Activated naive CD4-positive, alpha-beta T cell treated with Interleukin-2 at 50 U/mL for 16 hours (primary cell): Measurements from ENCODE around the gene MMP24.
"Not testable (repeated sequence)": the region's sequence is repeated elsewhere in the genome, so short reads cannot be mapped to it uniquely, and the experiment has no call there.

Experiments
- DNase-seq: peaks from one replicate; pipeline ENCODE4 v3.0.0-alpha.2; 2020

MMP24 gene

DNA sequence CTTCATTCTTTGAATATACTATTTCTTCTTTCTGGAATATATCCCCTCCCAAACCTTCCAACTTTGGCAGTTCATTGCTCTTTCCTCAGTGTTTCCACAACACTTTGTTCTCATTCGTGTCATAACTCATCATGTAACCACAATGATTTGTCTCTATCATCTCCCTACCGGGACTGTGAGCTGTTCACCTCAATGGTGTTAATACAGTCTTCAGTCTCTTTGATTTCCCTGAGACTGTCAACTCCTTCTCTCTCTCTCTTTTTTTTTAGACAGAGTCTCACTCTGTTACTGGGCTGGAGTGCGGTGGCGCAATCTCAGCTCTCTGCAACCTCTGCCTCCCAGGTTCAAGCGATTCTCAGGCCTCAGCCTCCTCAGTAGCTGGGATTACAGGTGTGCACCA is 2.5 kb upstream of the MMP24 start:
- DNase-seq: no peak

DNA sequence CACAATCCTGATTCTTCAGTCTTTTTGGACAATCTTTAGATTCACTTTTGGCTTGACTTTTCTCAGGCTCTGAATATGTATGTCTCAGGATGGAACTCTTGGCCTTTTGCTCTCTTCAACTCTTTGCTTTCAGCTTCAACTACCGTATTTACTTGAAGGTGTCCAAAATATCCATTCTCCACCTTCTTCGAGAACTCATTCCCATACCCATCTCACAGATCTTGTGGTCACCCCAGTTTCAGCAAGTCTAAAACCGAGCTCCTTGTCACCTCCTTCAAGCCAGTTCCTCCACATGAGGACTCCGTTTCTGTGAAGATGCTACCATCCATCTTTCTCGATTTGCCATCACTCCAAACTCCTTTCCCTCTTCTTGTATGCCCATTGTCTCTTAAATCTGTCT is 2.0 kb upstream of the MMP24 start:
- no peak for DNase-seq

DNA sequence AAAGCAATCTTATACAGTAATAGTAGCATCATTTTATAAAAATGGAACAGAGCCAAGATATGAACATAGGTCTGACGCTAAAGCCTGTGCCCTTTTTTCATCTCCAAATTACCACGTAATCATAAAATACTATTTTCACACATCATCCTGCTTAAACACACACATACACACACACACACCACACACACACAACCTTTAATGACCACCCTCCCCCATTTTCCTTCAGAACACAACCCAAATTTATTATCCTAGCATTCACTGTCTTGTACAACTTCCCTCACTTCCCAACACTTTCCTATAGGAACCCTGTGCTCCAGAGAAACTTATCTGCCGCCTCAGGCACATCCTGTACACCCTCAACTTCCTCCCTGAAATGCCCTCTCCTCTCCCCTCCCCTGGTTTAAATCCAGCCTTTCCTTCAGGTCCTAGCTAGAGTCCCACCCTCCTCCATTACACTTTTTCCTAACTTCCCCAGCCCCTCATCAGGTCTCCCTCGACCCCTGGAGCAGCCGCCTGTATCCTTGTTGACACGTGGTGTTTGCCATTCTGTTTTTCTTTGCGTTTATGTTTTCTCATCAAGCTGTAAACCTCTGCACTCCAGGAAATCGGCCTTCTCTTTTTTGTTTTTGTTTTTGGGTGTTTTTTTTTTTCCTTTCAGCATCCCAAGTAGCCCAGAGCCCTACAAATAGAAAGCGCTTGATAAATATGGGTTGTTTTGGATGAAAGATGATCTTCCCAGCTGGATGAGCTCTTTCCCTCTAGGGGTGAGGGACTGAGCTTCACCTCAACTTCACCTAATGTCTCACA is 968 bp upstream of the MMP24 start:
- no peak for DNase-seq

DNA sequence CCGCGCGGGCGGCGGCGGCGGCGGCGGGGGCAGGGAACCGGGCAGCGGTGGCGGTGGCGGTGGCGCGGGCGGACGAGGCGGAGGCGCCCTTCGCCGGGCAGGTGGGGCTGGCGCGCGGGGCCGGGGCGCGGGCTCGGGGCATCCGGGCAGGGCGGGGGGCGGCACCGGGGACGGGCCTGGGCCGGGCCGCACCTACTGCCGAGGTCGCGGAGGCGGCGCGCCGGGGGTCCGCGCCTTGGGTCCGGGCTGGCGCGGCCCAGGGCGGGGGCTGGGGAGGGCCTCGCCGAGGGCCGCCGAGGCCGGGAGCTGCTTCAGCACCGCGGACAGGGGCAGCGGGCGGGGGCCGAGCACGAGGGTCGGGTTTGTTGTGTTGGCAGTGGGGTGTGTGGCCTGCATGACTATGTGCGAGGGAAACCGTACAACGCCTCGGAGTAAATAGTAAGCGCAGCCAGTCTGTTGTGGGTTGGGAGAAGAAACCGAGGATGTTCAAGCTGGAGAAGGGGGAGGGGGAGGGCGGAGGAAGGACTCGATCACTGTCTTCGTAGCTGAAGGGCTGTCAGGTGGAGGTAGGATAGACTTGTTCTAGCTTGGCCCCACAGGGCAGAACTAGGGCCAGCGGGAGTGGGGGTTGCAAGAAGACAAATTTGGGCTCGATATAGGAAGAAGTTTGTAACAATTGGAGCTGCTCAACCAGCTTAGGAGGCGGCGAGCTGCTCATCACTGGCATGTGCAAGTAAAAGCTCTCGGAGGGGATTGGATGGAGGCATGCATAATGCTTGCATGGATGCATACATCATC is 593 bp downstream of the MMP24 start:
- DNase-seq: peak; percentile 55

DNA sequence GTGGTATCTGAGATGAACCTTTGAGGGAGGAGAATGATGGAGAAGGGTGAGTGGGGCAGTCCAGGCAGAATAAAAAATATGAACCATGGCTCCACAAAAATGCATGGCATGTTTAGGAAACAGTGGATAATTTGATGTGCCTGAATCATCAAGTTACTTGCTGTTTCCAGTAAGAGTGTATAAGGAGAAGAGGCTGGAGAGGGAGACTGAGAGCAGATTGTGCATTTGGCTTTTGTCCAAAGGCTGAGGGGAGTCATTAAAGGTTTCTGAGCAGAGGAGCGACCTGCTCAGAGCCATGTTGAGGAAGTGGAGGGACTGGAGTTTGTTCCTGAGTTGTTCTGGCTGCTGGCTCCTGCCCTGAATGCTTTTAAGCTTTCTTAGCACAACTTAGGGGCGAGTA is 6.1 kb downstream of the MMP24 start:
- no peak for DNase-seq

DNA sequence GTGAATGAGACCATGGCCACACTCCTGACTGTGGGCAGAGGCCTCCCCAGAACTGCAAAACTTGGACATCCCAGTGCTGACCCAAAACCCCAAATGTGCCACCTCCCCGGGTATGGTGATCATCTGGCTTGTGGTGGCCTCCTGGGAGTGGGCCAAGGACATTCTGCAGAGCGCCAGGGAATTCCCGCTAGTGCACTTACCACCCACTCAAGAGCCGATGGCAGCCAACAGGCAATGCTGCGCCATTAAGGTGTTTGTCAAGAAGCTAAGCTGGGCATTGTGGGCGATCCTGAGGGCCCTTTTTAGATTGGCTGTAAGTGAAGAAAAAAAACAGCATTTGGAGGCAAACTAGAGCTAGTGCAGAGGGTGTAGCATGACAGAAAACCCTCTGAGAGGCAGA is 9.4 kb downstream of the MMP24 start:
- DNase-seq: no peak

DNA sequence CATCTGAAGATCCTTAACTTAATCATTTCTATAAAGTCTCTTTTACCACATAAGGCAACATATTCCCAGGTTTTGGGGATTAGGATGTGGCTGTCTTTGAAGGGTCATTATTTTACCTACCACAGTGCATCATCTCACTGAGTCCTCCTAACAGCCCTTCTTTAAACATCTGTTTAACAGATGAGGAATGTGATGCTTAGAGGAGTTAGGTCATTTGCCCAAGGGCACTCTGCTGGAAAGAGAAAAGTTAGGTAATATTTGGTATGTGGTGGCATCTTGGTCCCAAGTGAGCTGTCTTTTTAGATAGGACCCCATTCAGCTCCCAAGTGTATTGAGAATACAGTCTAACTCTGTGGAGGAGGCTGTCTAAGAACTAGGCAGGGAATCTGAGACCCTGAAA is 11.0 kb downstream of the MMP24 start:
- DNase-seq: no peak

DNA sequence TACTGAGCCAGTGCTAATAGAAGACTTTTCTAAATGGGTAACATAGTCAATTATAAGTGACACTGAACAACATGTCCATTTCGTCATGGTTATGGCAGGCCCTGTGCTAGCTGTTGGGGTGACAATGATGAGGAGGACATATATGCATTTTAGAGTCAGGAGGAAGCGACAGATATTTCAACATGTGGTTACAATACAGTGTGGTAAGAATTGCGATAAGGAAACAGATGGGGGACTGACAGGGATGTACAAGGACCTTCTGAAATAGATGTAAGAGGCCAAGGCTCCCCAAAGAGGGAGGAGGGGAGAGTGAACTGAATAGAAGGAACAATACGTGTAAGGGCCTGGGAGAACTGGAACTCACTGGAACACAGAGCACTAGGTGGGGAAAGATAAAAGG is 11.7 kb downstream of the MMP24 start:
- no peak for DNase-seq

DNA sequence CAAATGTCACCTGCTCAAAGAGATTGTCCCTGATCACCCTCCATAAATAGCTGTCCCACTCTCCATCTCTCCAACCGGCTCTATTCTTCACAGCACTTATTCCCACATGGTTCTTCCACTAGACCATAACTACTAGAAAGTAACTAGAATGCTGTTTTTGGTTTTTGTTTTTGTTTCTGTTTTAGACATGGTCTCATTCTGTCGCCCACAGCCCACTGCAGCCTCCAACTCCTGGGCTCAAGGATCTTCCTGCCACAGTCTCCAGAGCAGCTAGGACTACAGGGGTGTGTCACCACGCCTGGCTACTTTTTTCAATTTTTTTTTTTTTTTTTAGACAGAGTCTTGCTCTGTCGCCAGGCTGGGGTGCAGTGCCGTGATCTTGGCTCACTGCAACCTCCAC is 12.2 kb downstream of the MMP24 start:
- no peak for DNase-seq

DNA sequence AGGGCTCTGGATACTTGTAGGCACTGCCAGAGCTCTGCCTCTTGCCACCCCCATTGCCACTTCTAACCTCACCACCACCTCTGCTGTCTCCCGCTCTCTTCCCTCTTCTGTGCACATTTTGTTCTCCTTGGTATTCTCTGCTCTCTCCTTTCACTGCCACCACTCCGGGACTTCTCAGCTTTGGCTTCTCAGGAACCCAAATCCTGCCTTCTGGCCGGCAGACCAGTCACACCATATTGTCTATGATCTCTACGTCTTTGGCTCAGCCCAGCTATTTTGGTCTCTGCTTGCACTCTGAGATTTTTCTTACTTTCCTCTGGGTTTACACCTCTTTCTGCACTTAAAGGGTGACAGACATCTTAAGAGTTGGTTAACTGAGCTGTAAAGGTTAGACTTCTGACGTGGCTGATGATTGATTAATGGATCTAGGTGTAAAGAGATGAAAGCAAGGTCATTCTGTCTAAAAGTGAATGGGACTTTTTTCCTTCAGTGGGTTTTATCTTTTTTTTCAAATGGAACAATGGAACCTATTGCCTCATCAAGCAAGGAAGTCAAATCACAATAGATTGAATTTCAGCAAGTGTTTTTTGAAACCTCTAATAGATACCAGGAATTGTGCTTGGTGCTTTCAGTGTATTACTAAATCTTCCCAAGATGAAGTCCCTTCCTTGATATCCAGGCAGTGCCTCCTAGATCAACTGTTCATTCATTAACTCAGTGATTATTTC is 13.8 kb downstream of the MMP24 start:
- no peak for DNase-seq

DNA sequence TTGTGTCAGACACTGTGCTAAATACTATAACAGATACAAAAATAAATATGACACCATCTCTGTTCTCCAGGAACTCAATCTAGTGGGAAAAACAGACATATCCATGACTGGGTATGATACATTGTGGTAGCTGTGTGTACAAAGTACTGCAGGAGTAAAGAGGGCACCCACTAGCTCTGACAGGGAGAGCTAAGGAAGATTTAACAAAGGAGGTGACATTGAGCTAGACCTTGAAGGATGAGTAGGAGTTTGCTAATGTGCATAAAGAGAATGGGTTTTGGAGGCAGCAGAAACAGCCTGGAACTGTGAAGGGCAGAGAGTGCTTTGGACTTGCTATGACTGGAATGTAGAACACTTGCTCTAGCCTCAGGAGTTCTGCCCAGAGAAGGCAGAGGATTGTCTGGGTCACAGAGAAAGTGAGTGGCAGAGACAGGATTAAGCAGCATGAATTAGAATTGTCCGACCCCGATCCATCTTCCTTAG is 14.4 kb downstream of the MMP24 start:
- no peak for DNase-seq

DNA sequence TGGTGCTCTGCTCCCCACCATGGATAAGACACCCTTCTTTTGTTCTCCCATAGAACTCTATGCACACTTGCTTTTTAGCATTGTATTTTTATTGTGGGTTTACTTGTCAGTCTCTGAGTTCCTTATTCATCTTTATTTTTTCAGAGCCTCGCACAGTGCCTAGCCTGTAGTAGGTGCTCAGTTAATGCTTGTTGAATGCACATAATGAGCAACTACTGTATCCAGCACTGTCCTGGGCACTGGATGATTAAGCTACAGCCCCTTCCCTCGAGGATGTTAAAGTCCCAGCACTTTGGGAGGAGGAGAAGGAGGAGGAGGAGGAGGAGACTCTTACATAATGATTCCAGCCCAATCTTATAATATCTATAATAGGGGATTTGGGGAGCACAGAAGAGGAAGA is 16.8 kb downstream of the MMP24 start:
- DNase-seq: no peak

DNA sequence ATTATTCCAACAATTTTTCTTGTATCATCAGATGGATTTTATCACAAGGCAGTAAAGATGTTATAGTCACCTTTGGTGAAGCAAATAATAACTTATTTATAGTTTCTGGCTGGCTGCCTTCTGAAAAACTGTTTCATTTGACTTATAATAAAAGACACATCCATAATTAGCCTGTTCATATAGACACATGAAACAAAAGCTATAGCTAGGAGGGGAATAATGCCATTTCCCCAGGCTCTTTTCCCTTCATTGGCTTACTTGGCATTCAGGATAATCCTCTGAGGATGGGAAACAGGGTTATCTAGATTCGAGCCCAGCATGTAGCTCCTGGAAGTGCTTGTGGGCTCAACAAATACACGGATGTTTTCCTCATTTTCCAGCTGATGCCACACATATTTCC is 17.5 kb downstream of the MMP24 start:
- DNase-seq: no peak

DNA sequence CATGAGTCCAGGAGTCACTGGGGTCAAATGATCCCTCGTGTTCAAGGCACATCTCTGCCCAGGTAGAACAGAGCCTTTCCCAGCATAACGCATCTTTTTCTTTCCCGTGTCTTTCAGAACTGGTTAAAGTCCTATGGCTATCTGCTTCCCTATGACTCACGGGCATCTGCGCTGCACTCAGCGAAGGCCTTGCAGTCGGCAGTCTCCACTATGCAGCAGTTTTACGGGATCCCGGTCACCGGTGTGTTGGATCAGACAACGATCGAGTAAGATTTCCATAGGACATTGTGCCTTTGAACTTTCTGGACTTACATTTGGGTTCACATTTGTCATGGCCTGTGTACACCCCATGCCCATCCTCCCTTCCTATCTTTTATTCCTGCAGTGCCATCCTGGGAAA is 20.2 kb downstream of the MMP24 start:
- no peak for DNase-seq

DNA sequence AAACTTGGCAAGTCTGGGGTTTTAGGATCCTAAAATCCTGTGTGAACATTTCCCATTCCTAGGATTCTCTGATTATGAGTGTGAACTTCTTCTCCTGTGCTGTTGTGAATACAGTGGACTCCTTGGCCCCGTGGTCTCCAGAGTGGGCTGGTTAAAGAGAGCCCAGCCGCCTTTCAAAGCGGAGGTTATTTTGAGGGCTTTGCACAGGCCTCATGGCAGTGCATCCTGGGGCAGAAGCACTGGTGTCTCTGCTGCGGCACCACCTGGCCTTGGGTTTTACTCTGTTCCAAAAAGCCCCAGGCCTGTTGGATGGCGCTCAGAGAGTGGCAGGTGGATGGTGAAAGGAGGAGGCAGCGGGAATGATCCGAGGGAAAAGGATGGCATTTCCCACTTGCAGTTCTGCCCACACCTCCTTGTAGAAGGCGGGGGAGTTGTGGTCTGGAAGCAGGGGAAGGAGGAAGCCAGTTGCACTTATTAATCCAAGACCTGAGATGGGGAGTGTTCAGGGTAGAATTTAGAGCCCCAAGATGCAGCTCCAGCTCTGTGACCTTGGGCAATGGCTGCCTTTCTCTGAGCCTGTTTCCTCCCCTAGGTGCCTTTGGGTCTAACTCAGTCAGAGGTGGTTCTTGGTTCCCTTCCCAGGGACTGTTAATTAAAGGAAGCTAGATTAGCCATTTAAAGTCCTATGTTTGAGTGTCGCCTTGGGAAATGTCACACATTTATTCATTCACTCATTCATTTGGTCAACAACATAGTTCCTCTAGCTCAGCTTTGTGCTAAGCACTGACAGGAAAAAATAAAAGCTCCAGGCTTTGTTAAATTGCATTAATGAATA is 22.4 kb downstream of the MMP24 start:
- no peak for DNase-seq

DNA sequence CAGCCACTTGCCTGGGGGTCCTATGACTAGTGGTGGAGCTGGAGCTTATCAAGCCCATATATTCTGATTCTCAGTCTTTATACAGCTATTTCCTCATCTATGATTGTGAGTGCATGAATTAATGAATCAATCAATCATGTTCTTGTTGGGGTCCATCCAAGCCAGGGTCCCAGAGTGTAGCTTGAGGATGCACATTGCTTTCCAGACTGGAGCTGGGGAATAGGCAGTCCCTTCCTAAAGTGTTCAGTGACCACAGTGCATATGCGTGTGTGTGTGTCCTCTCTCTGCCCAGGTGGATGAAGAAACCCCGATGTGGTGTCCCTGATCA is 25.1 kb downstream of the MMP24 start:
- DNase-seq: no peak

DNA sequence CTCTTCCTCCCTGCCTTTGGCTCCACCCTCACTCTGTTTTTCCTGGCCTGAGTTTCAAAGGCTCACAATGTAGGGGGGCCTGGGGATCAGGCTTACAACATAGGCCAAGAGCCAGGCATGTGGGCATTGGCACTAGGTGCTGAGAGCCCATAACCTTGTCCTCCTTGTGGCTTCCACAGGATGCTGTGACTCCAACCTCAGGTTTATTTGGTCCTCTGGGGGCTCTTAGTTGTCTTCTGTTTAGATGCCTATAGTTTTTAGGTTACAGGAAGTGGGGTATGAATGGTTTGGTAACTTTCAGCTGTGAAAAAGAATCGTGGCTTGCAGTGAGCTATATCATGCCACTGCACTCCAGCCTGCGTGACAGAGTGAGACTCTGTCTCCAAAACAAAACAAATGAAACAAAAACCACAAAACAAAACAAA is 25.6 kb downstream of the MMP24 start:
- peak; percentile 16 for DNase-seq

DNA sequence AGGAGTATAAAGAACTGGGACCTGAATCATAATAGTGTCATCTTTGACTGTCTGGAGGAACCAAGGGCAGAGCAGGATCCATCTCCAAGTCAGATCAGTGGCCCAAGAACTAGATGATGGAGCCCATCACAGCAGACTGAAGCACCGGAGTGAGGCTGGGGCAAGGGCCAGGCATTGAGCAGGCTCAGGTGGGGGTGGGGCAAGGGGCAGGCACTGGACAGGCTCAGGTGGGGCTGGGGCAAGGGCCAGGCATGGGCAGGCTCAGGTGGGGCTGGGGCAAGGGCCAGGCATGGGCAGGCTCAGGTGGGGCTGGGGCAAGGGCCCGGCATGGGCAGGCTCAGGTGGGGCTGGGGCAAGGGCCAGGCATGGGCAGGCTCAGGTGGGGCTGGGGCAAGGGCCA is 26.1 kb downstream of the MMP24 start:
- DNase-seq: not testable (repeated sequence)

DNA sequence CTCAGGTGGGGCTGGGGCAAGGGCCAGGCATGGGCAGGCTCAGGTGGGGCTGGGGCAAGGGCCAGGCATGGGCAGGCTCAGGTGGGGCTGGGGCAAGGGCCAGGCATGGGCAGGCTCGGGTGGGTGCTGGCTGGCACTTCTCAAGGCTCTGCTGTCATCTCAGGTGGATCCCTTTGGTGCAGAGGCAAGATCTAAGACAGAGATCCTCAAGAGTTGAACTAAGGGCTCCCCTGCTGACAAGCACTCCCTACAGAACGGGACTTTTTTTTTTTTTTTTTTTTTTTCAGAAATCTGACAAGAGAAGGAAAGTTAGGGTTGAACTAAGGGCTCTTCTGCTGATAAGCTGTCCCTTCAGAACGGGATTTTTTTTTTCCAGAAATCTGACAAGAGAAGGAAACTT is 26.5 kb downstream of the MMP24 start:
- DNase-seq: no peak

DNA sequence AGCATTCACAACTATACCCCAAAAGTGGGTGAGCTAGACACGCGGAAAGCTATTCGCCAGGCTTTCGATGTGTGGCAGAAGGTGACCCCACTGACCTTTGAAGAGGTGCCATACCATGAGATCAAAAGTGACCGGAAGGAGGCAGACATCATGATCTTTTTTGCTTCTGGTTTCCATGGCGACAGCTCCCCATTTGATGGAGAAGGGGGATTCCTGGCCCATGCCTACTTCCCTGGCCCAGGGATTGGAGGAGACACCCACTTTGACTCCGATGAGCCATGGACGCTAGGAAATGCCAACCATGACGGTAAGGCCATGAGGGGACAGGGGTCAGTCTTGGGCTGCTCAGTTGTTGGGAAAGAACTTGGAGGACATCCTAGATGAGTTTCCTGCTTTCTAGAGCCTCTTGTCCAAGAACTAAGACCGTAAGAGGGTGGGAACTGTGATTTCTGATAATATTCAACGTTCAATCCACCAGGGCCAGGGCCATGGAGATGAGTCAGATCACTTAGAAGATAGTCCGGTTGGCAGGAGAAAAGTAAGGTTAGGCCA is 28.0 kb downstream of the MMP24 start:
- DNase-seq: no peak

DNA sequence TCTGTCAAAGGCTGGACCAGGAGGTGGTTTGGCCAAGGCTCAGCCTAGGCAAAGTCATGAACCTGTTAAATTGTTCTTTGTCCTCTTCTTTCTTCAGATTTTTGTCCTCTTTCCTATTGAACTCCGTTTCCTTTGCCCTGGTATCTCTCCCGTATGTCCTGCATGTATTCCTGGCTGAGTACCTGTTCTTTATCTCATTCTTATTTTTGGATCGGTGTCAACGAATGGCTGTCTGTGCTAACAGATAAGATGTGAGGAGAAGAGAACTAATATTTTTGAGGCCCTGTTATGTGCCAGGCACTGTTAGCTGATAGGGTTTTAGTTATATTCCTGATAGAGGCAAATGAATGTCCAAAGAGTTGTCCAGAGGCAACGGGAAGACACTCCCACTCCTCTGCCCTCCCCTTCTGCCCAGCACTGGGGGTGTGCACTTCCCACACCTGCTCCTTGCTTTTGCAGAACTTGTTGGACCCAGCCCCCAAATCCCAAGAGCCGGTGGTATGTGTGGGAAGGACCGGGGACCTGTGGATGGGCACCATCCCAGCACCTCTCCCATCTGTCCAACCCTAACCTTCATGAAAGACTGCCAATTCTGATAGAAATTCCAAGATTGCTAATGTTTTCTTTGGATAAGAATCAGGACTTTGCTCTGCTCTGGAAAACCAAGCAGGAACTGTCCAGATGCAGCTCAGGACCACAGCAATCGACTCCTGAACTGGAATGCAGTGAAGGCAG is 30.9 kb downstream of the MMP24 start:
- DNase-seq: no peak

DNA sequence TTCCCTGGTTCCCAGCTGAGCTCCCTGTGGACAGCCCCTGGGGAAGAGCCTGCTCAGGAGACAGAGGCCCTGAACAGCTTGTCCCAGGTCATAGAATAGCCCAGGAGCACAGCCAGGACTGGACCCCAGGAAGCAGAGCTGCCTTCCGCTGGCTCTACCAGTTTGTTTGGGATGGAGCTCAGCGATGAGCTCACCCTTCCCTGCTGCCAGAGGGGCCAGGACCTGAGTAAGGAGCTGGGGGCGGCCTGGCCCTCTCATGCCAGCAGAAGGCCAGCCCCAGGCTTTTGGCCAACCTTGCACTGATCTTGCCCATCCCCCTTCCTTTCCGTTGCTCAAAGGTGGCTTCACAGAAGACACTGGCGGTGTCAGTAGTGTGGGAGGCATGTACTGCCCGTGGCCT is 33.9 kb downstream of the MMP24 start:
- no peak for DNase-seq
